ENCODE measurements around the gene GPRC5B.

The GPRC5B gene

GRCh38 chr16:19884611-19885450 is at the start of gene GPRC5B:
Gene GPRC5B (minus strand): TSS chr16:19884848. CDS start chr16:19872845, 12,003 bp downstream.
- DNase-seq: peak; percentile 79

- no peak for DNase-seq
Measured at GRCh38 chr16:19933740-19934139, 49.1 kb upstream of the GPRC5B start.

GRCh38 chr16:19929062-19929511 is 44.4 kb upstream of the GPRC5B start:
- DNase-seq: no peak

- no peak for DNase-seq
Measured at GRCh38 chr16:19928432-19928831, 43.8 kb upstream of the GPRC5B start.

GRCh38 chr16:19926449-19927390 is 42.1 kb upstream of the GPRC5B start:
- peak; percentile 50 for DNase-seq

GRCh38 chr16:19923396-19923795 is 38.7 kb upstream of the GPRC5B start:
- no peak for DNase-seq

GRCh38 chr16:19919142-19919541 is 34.5 kb upstream of the GPRC5B start:
- no peak for DNase-seq

GRCh38 chr16:19916064-19916463 is 31.4 kb upstream of the GPRC5B start:
- DNase-seq: no peak

GRCh38 chr16:19914877-19915276 is 30.2 kb upstream of the GPRC5B start:
- DNase-seq: no peak

GRCh38 chr16:19913340-19913645 is 28.6 kb upstream of the GPRC5B start:
- no peak for DNase-seq

- DNase-seq: no peak
Measured at GRCh38 chr16:19912455-19913339, 28.0 kb upstream of the GPRC5B start.

- DNase-seq: no peak
Measured at GRCh38 chr16:19911747-19912454, 27.3 kb upstream of the GPRC5B start.

GRCh38 chr16:19911204-19911603 is 26.6 kb upstream of the GPRC5B start:
- DNase-seq: no peak

GRCh38 chr16:19909750-19910322 is 25.2 kb upstream of the GPRC5B start:
- no peak for DNase-seq

GRCh38 chr16:19908921-19909320 is 24.3 kb upstream of the GPRC5B start:
- no peak for DNase-seq

GRCh38 chr16:19907161-19907992 is 22.7 kb upstream of the GPRC5B start:
- peak; percentile 77 for DNase-seq

GRCh38 chr16:19901164-19901563 is 16.5 kb upstream of the GPRC5B start:
- DNase-seq: no peak

GRCh38 chr16:19899605-19899955 is 14.9 kb upstream of the GPRC5B start:
- no peak for DNase-seq

- peak; percentile 64 for DNase-seq
Measured at GRCh38 chr16:19898924-19899604, 14.4 kb upstream of the GPRC5B start.

GRCh38 chr16:19898166-19898565 is 13.5 kb upstream of the GPRC5B start:
- DNase-seq: no peak

Measured in DMS53 (cell line).